Activated CD4-positive, CD25-positive, alpha-beta regulatory T cell (primary cell): ENCODE data around the gene CCDC137.

Experiments used
- DNase-seq, 4 experiments: peaks; one replicate each; lab custom pipeline; 2025; lab: John Stamatoyannopoulos, UW

The CCDC137 gene

DNA sequence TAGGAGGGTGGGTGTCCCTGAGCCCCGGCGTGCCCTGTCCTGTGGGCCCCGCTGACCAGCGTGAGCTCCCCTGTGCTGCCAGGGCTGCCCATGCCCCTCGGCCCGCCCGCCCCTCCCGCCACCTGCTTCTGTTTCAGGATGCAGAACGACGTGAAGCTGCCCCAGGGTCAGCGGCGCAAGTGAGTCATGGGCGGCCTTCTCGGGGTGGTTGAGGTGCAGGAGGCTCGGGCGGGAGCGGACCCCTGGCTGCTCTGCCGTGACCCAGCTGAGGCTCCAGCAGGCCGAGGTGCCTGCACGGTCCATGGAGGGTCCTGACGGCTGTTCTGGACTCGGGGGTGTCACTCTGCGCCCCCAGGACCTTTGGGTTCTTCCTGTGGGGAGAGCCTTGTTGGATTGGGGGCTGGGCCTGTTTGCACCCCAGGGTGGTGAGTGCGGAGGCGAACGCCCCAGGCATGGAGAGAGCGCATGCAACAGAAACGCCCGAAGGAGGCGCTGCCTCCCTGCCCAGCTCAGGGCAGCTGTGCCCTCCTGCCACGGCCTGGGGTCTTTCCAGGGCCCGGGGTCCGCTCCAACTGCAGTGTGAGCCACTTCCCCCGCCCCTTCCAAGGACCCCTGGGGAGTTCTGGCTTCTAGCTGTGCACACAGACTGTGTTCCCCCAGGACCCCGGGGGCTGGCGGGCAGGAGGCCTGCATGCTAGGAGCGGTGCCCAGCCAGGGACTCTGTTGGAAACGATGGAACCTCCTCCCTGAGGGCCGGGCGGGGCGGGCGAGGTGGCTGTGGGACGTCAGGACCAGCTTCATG is 49.5 kb downstream of the CCDC137 start:
- no peak for DNase-seq

DNA sequence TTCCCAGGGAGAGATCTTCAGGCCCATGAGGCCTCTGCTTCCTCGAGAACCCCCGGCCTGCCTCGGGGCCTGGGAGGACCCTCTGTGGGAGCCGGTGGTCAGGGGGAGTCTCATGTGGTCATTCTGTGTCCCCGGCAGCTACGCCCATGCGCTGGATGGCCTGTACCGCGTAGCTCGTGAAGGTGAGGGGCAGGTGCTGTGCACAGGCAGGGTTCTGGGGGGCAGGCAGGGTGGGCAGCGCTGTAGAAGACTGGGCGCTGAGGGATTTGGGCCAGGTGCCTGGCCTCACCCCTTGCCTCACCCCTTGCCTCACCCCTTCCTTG is 50.1 kb downstream of the CCDC137 start:
- DNase-seq = no peak

DNA sequence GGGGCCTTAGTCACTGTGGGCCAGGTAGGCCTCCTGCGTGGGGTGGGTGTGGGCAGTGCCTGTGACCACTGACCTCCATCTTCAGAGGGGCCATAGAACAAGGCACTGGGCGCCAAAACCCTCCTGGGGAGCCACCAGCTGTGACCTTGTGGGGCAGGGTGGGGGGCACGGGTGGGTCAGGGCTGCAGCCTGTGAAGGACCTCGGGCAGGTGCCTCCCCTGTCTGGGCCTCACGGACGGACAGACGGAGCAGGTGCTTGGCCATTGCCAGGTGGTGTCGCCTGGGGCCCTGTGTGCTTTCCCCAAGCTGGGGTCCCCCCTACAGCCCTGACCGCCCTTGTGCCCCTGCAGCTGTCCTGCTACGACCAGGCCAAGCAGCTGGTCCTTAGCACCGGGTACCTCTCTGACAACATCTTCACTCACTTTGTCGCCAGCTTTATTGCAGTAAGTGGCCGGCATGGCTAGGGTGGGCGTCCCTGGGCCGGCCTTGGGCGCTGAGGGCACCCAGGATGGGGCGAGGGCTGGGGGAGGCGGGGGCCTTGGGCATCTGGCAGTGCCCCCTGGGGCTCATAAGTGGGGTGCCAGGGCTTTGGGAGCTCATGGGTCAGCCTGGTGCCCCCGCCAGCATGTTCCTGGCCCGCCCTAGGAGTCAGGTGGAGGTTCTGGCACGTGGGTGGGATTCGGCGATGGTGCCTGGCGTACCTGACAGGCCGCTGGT is 50.7 kb downstream of the CCDC137 start:
- DNase-seq = no peak

DNA sequence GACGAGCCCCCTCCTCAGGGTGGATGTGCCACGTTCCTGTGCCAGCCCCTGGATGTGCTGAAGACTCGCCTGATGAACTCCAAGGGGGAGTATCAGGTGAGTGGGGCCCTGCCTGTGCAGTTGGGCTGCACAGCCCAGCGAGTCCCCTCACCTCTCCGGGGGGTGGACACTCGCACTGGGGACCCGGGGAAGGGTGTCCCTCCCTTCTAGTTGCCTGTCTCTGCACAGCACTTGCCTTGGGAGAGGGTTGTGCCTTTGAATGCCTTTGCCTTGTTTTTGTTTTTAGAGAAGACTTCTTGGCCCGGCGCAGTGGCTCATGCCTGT is 51.2 kb downstream of the CCDC137 start:
- DNase-seq = no peak

DNA sequence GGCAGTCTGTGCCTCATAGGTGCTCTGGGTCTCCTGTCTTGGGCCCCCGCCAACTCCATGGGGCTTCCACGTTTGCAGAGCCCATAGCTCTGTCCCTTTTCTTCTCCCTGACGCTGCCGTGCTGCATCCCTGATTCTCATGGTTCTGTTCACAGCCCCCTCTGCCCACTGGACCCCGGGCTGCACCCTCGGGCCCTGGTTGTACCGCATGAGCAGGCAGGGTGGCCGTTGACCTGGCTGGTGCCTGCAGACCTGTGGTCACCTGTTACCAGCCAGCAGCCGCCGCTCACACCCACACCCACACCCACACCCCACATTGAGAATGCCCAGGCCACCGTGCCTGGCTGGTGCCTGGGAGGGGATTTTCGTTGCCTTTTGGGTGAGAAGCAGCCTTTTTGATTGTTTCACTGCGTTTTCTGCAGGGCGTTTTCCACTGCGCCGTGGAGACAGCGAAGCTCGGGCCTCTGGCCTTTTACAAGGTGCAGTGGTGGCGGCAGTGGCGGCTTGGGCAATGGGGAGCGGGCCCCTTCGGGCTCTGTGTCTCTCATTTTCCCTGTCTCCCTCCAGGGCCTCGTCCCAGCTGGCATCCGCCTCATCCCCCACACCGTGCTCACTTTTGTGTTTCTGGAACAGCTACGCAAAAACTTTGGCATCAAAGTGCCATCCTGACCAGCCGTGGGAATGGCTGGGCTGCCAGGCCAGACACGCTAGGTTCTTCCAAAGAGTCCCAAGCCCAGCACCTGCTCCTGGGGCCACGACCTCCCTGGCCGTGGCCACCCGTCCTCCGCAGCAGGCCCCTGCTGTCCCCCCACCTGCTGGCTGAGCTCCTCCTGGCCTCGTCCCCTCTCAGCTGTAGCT is 53.1 kb downstream of the CCDC137 start:
- DNase-seq = no peak

DNA sequence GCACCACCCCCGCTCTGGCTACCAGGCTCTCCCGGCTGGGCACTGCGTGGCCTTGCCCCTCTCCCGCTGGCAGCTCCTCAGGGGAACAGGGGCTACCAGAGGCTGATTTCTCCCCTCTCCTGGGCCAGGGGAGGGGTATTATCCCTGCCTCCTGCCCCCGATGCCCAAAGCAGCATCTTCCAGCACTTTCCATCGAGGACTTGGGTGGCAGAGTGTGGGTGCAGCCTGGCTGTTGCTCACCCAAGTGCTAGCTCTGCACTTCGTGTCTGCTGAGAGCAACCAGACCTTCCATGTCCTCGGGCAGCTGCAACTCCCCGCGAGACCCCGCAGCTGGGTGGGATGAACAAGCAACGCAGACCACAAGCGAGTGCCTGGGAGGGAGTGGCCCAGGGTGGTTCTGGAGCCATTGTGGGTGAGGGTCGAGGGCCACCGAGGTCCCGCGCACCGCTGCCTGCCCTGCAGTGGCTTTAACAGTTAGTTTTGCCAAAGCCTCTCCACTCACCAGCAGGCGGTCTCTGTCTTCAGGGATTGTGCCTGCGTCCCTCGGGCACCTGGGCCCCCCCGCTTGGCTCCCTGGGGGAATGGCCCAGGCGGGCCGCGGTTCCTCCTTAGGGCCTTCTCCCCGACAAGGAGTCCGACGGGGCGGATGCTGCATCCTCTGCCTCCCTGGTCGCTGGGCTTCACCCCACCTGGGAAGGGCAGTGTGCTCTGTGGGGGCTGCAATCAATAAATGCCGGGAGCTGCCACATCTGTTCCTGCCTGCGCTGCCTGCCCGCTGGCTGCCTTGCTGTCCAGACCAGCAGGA is 53.9 kb downstream of the CCDC137 start:
- no peak for DNase-seq

DNA sequence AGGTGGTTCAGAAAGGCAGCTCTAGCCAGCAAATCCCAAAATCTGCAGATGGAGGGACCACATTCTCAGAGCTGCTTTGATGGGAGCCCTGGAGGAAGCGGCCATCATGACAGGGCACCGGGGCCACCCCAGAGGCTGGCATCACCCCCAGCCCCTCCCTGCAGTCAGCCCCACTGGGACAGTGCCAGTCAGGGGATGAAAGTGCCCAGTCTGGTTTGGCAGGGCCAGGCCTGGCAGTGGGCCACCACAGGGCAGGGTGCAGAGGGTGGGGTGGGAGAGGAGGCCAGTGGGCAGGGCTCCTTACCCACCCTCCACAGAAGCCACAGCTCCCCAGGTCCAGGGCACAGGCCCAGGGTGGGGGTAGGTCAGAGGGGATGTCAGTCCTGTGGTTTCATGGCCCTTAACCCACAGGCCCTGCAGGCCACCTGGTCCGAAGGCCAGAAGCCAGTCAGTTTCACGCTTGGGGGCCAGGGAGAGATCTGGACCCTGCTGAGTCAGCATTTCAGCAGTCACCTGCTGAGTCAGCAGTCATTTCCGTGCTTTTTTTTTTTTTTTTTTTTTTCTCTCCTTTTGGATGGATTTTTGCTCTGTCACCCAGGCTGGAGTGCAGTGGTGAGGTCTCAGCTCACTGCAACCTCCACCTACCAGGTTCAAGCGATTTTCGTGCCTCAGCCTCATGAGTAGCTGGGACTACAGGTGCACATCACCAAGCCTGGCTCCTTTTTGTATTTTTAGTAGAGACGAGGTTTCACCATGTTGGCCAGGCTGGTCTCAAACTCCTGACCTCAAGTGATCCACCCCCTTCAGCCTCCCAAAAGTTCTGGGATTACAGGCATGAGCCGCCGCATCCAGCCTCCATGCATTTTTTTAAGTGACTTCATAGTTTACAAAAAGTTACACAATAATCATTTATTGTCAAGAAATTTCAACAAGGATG is 55.9 kb downstream of the CCDC137 start:
- DNase-seq = no peak
